SK-N-MC (cell line): ENCODE measurements around the gene GINS1.

ENCODE experiments used
- EZH2 ChIP-seq: fragments of 200-600 bp; sonication (generic); IDR thresholded peaks from one replicate; pipeline ENCODE4 v1.6.1; 2017; ENCODE audit warnings: antibody characterized with exemption
- FOXP2 ChIP-seq: optimal IDR thresholded peaks from 2 replicates; pipeline ENCODE3; 2011; ENCODE audit warnings: mild to moderate bottlenecking, moderate library complexity; ENCODE audit not compliant: insufficient read depth; ENCODE audit errors: extremely low read length, control extremely low read depth
- POLR2AphosphoS5 ChIP-seq: IDR thresholded peaks from 2 replicates; pipeline ENCODE4 v1.6.1; 2012; ENCODE audit warnings: mild to moderate bottlenecking, low read depth, low read length, borderline replicate concordance

DNA sequence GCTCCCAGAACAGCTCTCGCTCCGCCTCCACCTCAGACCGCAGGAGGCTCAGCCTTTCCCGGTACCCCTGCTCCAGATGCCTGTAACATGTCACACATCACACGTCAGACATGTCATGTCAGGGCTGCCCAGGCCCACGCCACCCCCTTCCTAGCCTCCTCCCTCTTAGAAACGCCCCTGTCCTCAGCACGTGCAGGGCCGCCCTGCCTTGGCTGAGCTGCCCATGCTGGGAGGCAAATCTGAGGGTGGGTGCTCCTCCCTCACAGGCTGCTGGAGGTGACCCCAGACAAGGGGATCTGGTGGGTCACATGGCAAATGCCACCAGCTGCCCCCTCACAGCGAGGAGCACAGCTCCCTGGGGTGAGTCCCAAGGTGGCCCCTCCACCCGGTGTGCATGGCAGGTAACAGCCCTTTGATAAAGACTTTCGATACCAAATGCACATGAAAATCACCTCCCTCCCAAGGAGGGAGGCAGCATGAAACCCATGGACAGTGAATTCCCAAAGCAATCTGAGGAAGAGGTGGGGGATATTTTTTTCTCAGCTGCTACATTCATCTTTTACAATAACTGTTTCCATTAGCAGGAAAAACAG, 84.1 kb downstream of the GINS1 start:
- TF ChIP-seq EZH2, result no peak
- no peak for TF ChIP-seq POLR2AphosphoS5
- no peak for TF ChIP-seq FOXP2
